ENCODE data around the gene LIME1.

LIME1 gene

GRCh38 chr20:63735859-63736718 is at the start of gene LIME1:
Gene LIME1 (plus strand): TSS chr20:63736664. CDS start chr20:63737550, 886 bp downstream.
- DNase-seq (ENCODE audit: low read depth): no peak
- H3K4me3 ChIP-seq (ENCODE audit: low read length): no peak within 1 kb of the TSS

GRCh38 chr20:63687419-63688178 is 48.9 kb upstream of the LIME1 start:
- DNase-seq (ENCODE audit: low read depth): no peak
- TF ChIP-seq CTCF (IDR thresholded peaks at IDR 0.05; ENCODE audit: insufficient read depth, low read depth, low read length, missing control alignments): no peak

More at GRCh38 chr20:63735859-63736718, at the start of gene LIME1:
- no peak for TF ChIP-seq CTCF (IDR thresholded peaks at IDR 0.05; ENCODE audit: insufficient read depth, low read depth, low read length, missing control alignments)

GRCh38 chr20:63688228-63689045 is 48.0 kb upstream of the LIME1 start:
- no peak overlapping the region for H3K4me3 ChIP-seq (ENCODE audit: low read length)
- TF ChIP-seq CTCF (IDR thresholded peaks at IDR 0.05; ENCODE audit: insufficient read depth, low read depth, low read length, missing control alignments): no peak
- DNase-seq (ENCODE audit: low read depth): no peak

More at GRCh38 chr20:63687419-63688178, 48.9 kb upstream of the LIME1 start:
- H3K4me3 ChIP-seq (ENCODE audit: low read length): no peak overlapping the region

- no peak overlapping the region for H3K4me3 ChIP-seq (ENCODE audit: low read length)
- no peak for DNase-seq (ENCODE audit: low read depth)
- TF ChIP-seq CTCF (IDR thresholded peaks at IDR 0.05; ENCODE audit: insufficient read depth, low read depth, low read length, missing control alignments): no peak
These were observed 47.1 kb upstream of the LIME1 start for GRCh38 chr20:63689046-63690002.

GRCh38 chr20:63690003-63690897 is 46.2 kb upstream of the LIME1 start:
- no peak overlapping the region for H3K4me3 ChIP-seq (ENCODE audit: low read length)
- TF ChIP-seq CTCF (IDR thresholded peaks at IDR 0.05; ENCODE audit: insufficient read depth, low read depth, low read length, missing control alignments): no peak
- no peak for DNase-seq (ENCODE audit: low read depth)

Measured in epithelial cell of esophagus (primary cell).